H1 (cell line): ENCODE data around the gene PTF1A. TPM values are rescaled to one million over a fixed set of nuclear protein-coding genes. Genes with fewer than 3 reads are reported as not detected.

Experiments used
- BRCA1 ChIP-seq: IDR thresholded peaks from 2 replicates; pipeline ENCODE4 v1.6.1; 2012; ENCODE audit warnings: low read depth, low read length, improper control_type of control experiment
- CHD7 ChIP-seq: fragments of 300-600 bp; sonication (generic); IDR thresholded peaks from 2 replicates; pipeline ENCODE4 v1.7.1; 2012; ENCODE audit warnings: low read length, moderate library complexity, mild to moderate bottlenecking, inconsistent platforms; ENCODE audit not compliant: insufficient replicate concordance
- CTBP2 ChIP-seq: IDR thresholded peaks from 2 replicates; pipeline ENCODE4 v1.7.0; 2011; ENCODE audit warnings: borderline replicate concordance, mild to moderate bottlenecking, moderate library complexity, mixed read lengths, low read length; ENCODE audit not compliant: insufficient read depth, insufficient read length
- JUND ChIP-seq: IDR thresholded peaks from 2 replicates; pipeline ENCODE4 v1.6.1; 2011; ENCODE audit warnings: mild to moderate bottlenecking, improper control_type of control experiment, low read length
- PHF8 ChIP-seq: fragments of 200-600 bp; sonication (generic); conservative IDR thresholded peaks from 2 replicates; pipeline ENCODE4 v1.7.1; 2012; ENCODE audit warnings: low read depth, mild to moderate bottlenecking, inconsistent platforms, low read length, moderate library complexity
- RAD21 ChIP-seq, 2 experiments: IDR thresholded peaks in 1 of 2; conservative IDR thresholded peaks in 1 of 2; 2 replicates each; pipeline ENCODE4 v1.6.1; 2011; ENCODE audit warnings: low read depth in 2 of 2, low read length in 2 of 2, improper control_type of control experiment in 1 of 2, inconsistent platforms in 1 of 2, mild to moderate bottlenecking in 1 of 2, moderate library complexity in 1 of 2
- SIN3A ChIP-seq, 2 experiments: IDR thresholded peaks in 1 of 2; conservative IDR thresholded peaks in 1 of 2; 2 replicates each; pipeline ENCODE4 v1.6.1; 2011 to 2012; ENCODE audit warnings: low read length in 2 of 2, improper control_type of control experiment in 1 of 2, low read depth in 1 of 2, mild to moderate bottlenecking in 1 of 2
- TAF1 ChIP-seq: IDR thresholded peaks from 2 replicates; pipeline ENCODE4 v1.6.1; 2011; ENCODE audit warnings: mild to moderate bottlenecking, low read depth, low read length
- TAF7 ChIP-seq: optimal IDR thresholded peaks from 2 replicates; pipeline ENCODE3; 2011; ENCODE audit warnings: low read depth, mild to moderate bottlenecking, inconsistent platforms, low read length, moderate library complexity, borderline replicate concordance
- polyA plus RNA-seq, 7 experiments: library from polyadenylated mRNA; depleted of rRNA in 3 of 7; stranded (reverse) in 5 of 7; unstranded in 2 of 7; fragments of >200 nt in 5 of 7; fragments of 200-250 nt in 2 of 7; gene quantifications; 1 replicate in 5 of 7; 2 replicates in 1 of 7; 4 replicates in 1 of 7; pipeline versions ENCODE4 v1.2.1 to v1.2.3, GENCODE V29; 2011 to 2013; ENCODE audit warnings: missing spikeins in 2 of 7, mixed read lengths in 2 of 7
- total RNA-seq: library from RNA; stranded (reverse); fragmentation: NEBNext Ultra II Directional; extraction: Animal tissue kit (Norgen Biotek cat#: 25700); gene quantifications from 2 replicates; pipeline ENCODE4 v1.2.1, GENCODE V29; 2021

The PTF1A gene
- total and polyA plus RNA-seq, 2 of the 8 experiments (the other 6 are each of a cell fraction or from before 2014, with no cell fraction given) = not detected

GRCh38 chr10:23199768-23200511 is 7.8 kb downstream of the PTF1A start (continued):
- no peak for TF ChIP-seq RAD21 (IDR thresholded peaks at IDR 0.05 in 1 of 2, conservative IDR thresholded peaks at IDR 0.05 in 1 of 2; ENCODE audit: low read depth in 2 of 2, low read length in 2 of 2)
- TF ChIP-seq TAF1 = no peak
- peak; percentile 28 for TF ChIP-seq CHD7
- no peak for TF ChIP-seq CTBP2
- TF ChIP-seq BRCA1 = no peak
- TF ChIP-seq PHF8 = no peak
- TF ChIP-seq JUND = no peak
- TF ChIP-seq SIN3A (conservative IDR thresholded peaks at IDR 0.05 in 1 of 2, IDR thresholded peaks at IDR 0.05 in 1 of 2; ENCODE audit: low read depth in 1 of 2, low read length in 2 of 2) = no peak
- no peak for TF ChIP-seq TAF7
